Measurements from ENCODE around the gene NOL12.
"Not testable (repeated sequence)": the region's sequence is repeated elsewhere in the genome, so short reads cannot be mapped to it uniquely, and the experiment has no call there.

The NOL12 gene

GRCh38 chr22:37717235-37717634 lies 31.1 kb downstream of the NOL12 start:
- DNase-seq, result not testable (repeated sequence)

- not testable (repeated sequence) for DNase-seq
These were observed 31.7 kb downstream of the NOL12 start for GRCh38 chr22:37717746-37718305.

- no peak for DNase-seq
These were observed 39.6 kb downstream of the NOL12 start for GRCh38 chr22:37725551-37726240.

GRCh38 chr22:37726241-37726887 lies 40.2 kb downstream of the NOL12 start:
- no peak for DNase-seq

- DNase-seq, result no peak
These were observed 42.5 kb downstream of the NOL12 start for GRCh38 chr22:37728620-37729019.

- DNase-seq, result no peak
These were observed 45.8 kb downstream of the NOL12 start for GRCh38 chr22:37731804-37732471.

GRCh38 chr22:37732699-37733607 lies 46.8 kb downstream of the NOL12 start:
- DNase-seq, result no peak

GRCh38 chr22:37733625-37734401 lies 47.7 kb downstream of the NOL12 start:
- no peak for DNase-seq

- no peak for DNase-seq
These were observed 48.2 kb downstream of the NOL12 start for GRCh38 chr22:37734402-37734700.

GRCh38 chr22:37734964-37735451 lies 48.9 kb downstream of the NOL12 start:
- no peak for DNase-seq

GRCh38 chr22:37739035-37739434 lies 52.9 kb downstream of the NOL12 start:
- no peak for DNase-seq

GRCh38 chr22:37739611-37740049 lies 53.5 kb downstream of the NOL12 start:
- no peak for DNase-seq

- no peak for DNase-seq
These were observed 54.5 kb downstream of the NOL12 start for GRCh38 chr22:37740455-37741311.

GRCh38 chr22:37741312-37741795 lies 55.2 kb downstream of the NOL12 start:
- DNase-seq, result no peak

GRCh38 chr22:37742376-37743171 lies 56.4 kb downstream of the NOL12 start:
- no peak for DNase-seq
